Fibroblast of skin of back (primary cell): ENCODE results near the gene SAMD8.
A peak's percentile ranks its signal among the peaks of the same experiment; 100 is the strongest.
"Not testable (repeated sequence)": the region's sequence is repeated elsewhere in the genome, so short reads cannot be mapped to it uniquely, and the experiment has no call there.

Source experiments
- DNase-seq: peaks from one replicate; pipeline ENCODE4 v3.0.0-alpha.2; 2013

SAMD8 gene

GRCh38 chr10:75107756-75108683 lies 3.4 kb upstream of the SAMD8 start:
- no peak for DNase-seq

DNA sequence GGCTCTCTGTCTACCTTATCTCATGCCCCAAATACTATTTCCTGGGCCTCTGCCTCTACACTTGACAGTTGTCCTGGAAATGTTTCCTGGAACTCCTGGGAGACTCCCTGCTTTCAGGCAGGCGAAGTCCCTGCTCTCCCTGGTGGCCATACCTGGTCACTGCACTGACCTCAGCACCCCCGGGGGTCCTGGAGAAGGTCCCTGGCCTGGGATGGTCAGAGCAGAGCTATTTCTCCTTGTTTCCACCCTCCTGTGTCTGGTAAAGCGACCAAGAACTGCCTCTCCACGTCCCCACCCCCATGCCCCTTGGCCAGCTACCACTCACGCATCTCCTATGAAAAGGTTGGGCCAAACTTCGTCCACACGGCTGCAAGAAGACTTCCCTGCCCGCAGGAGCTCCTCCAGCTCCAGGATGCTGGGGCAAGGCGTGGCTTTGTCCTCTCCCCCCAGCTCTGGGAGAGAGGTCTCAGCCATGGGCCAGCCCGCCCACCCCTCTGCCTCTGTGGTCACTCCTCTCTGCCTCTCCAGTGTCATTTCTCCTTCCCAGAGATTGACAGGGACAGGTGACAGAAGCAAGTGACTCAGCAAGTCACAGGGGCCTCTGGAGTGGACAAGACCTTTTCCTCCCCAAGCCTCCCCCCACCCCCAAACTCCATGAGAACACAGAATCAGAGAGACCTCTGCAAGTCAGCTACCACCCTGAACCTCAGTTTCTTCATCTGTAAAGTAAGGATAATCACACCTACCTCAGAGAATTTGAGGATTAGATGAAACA lies 2.6 kb upstream of the SAMD8 start:
- peak; percentile 32 for DNase-seq

- no peak for DNase-seq
These were observed 2.0 kb upstream of the SAMD8 start for GRCh38 chr10:75109459-75109778.

GRCh38 chr10:75110006-75110632 lies 1.3 kb upstream of the SAMD8 start:
- no peak for DNase-seq

DNA sequence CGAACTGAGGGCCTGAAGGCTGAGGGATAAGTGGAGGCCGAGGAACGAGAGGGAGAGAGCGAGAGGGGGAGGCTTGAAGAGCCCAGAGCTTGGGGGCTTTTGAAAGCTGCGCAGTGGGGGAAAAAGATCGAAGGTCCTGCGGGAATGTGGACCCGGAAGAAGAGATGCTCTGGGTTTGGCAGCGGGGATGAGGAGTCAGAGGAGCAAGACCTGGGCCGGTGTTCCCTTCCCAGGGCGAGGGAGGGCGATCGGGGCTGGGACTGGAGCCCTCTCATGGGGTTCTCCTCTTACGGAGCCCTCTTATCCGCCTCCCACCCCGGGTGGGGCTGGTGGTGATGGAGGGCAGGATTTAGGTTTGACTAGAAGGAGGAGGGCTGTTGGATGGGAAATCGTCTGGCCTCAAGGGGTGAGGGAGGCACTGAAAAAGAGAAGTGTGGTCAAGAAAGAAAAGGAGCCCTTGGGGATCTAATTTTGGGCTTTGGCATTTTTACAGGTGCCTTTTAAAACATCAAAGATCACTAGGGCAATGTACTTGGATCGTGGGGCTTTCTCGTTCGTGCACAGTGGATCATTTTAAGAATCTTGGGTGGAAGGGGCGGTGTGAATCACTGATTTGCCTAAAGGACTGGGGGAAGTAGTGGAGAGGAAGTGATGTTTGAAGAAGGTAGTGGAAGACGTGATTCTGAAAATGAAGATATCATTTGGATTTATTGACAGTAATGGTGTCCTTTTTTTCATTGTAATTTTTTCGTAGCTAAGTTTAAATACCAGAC lies 637 bp downstream of the SAMD8 start:
- DNase-seq, result peak; percentile 65

GRCh38 chr10:75115137-75115536 lies 3.7 kb downstream of the SAMD8 start:
- DNase-seq, result no peak

GRCh38 chr10:75116941-75117775 lies 5.7 kb downstream of the SAMD8 start:
- peak; percentile 45 for DNase-seq

GRCh38 chr10:75117995-75118394 lies 6.5 kb downstream of the SAMD8 start:
- DNase-seq, result no peak

DNA sequence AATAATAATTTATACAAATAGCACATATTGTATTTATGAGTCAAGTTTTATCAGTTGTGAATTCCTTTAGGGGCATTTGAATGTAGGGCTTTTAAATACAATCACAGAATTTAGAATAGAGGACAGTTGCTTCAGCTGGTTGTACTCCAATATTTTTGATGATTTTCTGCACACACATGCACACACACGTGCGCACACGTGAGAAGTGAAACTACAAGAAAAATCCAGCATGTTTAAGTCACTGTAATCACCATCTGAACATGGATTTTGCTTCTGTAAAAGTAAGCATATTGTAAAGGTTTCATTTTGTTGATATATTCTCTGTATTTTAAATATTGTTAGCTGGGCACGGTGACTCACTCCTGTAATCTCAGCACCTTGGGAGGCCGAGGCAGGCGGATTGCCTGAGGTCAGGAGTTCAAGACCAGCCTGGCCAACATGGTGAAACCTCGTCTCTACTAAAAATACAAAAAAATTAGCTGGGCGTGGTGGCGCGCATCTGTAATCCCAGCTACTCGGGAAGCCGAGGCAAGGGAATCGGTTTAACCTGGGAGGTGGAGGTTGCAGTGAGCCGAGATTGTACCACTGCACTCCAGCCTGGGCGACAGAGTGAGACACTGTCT lies 8.1 kb downstream of the SAMD8 start:
- not testable (repeated sequence) for DNase-seq

- DNase-seq, result no peak
These were observed 9.9 kb downstream of the SAMD8 start for GRCh38 chr10:75121322-75121721.

- DNase-seq, result no peak
These were observed 11.0 kb downstream of the SAMD8 start for GRCh38 chr10:75122505-75122904.

- DNase-seq, result no peak
These were observed 11.7 kb downstream of the SAMD8 start for GRCh38 chr10:75123088-75123682.

GRCh38 chr10:75126277-75126676 lies 14.8 kb downstream of the SAMD8 start:
- DNase-seq, result peak; percentile 55

GRCh38 chr10:75127471-75127870 lies 16.0 kb downstream of the SAMD8 start:
- DNase-seq, result peak; percentile 76

GRCh38 chr10:75128985-75129384 lies 17.5 kb downstream of the SAMD8 start:
- DNase-seq, result not testable (repeated sequence)

DNA sequence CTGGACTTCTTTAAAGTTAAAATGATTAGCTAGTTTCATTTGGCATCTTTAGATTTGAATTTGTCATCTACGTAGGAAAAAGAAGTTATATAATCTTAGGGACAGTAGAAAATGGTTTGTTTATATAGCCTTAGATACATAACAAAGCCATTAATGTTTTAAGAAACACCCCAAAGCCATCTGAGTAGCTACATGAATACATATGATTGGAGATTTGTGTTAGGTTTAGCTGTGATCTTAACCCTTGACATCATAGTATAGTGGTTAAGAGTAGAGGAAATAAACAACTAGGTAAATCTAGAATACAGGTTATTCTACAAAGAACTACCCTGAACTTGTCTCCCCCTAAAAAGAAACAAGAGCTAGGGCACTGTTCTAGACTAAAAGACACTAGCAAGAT lies 18.1 kb downstream of the SAMD8 start:
- DNase-seq, result no peak

GRCh38 chr10:75133701-75134100 lies 22.2 kb downstream of the SAMD8 start:
- DNase-seq, result not testable (repeated sequence)

- no peak for DNase-seq
These were observed 24.9 kb downstream of the SAMD8 start for GRCh38 chr10:75136346-75136745.

- DNase-seq, result peak; percentile 74
These were observed 26.3 kb downstream of the SAMD8 start for GRCh38 chr10:75137533-75138438.

GRCh38 chr10:75140246-75140645 lies 28.8 kb downstream of the SAMD8 start:
- DNase-seq, result no peak
